ENCODE results near the gene TCERG1.

TCERG1 gene

DNA sequence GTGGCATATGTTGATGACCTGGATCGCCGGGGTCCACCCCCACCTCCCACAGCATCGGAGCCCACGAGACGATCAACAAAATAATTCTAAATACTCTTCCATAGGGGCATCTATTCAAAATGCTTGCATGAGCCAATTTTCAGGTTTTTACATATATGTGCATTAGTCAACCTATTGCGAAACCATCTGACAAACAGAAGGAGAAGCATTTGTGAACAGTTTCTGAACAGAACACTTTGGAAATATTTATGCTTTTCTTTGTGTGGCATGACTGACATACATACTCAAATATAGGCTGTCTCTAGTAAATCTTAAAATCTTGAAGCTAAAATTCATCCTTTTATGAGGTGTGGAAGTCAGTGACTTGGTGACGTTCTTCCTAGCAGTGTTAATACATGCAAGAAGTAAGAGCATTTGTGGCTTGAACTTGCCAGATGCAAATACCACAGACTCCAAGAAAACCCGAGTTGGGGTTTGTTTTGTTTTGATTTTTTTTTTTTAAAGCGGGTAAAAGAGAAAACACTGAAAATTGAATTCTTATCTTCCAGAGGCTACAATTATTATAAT lies 63.5 kb downstream of the TCERG1 start:
- Histone ChIP-seq H3K27me3 (ENCODE audit: control insufficient read depth, insufficient read depth, low read length) (no peaks in the 10 kb centered on the region), H3K9me3 (ENCODE audit: control insufficient read depth, low read length) (no peaks in the 10 kb centered on the region), H3K36me3 (ENCODE audit: control insufficient read depth, insufficient read depth, low read length) (no peaks in the 10 kb centered on the region), H3K4me3 (ENCODE audit: low read length) (no peak overlapping the region), H3K9ac (ENCODE audit: low read length) (no peak overlapping the region), H3K4me1 (ENCODE audit: control insufficient read depth, insufficient read depth, low read length) (no peaks in the 10 kb centered on the region)

GRCh38 chr5:146513462-146513861 lies 66.3 kb downstream of the TCERG1 start:
- Histone ChIP-seq H3K9ac (ENCODE audit: low read length) (no peak overlapping the region), H3K9me3 (ENCODE audit: control insufficient read depth, low read length) (no peaks in the 10 kb centered on the region), H3K4me1 (ENCODE audit: control insufficient read depth, insufficient read depth, low read length) (no peaks in the 10 kb centered on the region), H3K36me3 (ENCODE audit: control insufficient read depth, insufficient read depth, low read length) (no peaks in the 10 kb centered on the region), H3K27me3 (ENCODE audit: control insufficient read depth, insufficient read depth, low read length) (no peaks in the 10 kb centered on the region), H3K4me3 (ENCODE audit: low read length) (no peak overlapping the region)

DNA sequence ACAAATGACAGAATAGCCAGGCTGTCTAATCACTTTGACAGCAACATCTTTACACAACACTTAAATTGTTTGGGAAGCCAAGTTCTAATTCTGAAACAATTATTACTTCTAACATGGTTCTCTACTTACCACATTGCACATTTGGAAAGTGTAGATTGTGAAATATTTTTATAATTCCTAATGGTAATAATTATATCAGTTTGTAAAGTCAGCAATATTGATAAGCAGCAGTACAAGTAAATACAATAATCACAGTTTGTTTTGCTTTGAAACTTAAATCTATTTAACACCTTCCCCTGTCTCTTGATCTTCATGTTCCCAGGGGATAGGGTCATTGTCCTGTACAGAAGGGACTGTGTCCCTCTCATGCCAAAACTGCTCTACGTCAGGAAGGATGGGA lies 67.4 kb downstream of the TCERG1 start:
- Histone ChIP-seq H3K9ac (ENCODE audit: low read length) (no peak overlapping the region), H3K4me1 (ENCODE audit: control insufficient read depth, insufficient read depth, low read length) (no peaks in the 10 kb centered on the region), H3K9me3 (ENCODE audit: control insufficient read depth, low read length) (no peaks in the 10 kb centered on the region), H3K36me3 (ENCODE audit: control insufficient read depth, insufficient read depth, low read length) (no peaks in the 10 kb centered on the region), H3K27me3 (ENCODE audit: control insufficient read depth, insufficient read depth, low read length) (no peaks in the 10 kb centered on the region), H3K4me3 (ENCODE audit: low read length) (no peak overlapping the region)

DNA sequence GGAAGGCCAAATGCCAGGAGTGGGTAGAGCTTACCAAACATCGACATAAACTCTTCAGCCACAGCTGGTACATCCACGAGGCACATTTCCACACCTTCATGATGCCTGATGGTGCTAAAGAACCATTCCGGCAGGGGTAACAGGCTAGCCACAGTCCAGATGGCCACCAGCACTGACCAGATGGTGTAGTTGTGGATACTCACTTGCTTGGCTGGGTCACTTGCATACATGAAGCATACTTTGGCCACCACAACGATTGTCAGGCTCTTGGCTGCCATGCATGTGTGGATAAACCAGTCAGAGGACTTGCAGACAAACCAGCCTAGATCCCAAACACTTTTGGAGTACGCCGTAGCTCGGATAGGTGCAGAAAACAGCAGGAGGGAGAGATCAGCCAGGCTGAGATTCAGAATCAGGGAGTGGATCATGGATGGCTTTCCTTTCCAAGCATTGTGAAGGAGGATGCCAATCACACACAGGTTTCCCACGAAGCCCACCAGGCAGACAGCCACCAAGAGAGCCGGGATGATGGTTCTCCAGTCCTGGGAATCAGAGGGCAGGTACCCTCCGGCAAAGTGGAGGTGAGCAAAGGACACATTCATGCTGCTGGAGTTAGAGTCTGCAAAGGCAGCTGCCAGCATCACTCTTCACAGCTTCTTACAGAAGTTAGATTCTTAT lies 68.5 kb downstream of the TCERG1 start:
- no peaks in the 10 kb centered on the region for H3K4me1 ChIP-seq (ENCODE audit: control insufficient read depth, insufficient read depth, low read length)
- H3K36me3 ChIP-seq (ENCODE audit: control insufficient read depth, insufficient read depth, low read length): no peaks in the 10 kb centered on the region
- H3K9me3 ChIP-seq (ENCODE audit: control insufficient read depth, low read length): no peaks in the 10 kb centered on the region
- H3K4me3 ChIP-seq (ENCODE audit: low read length): no peak overlapping the region
- no peaks in the 10 kb centered on the region for H3K27me3 ChIP-seq (ENCODE audit: control insufficient read depth, insufficient read depth, low read length)
- no peak overlapping the region for H3K9ac ChIP-seq (ENCODE audit: low read length)

DNA sequence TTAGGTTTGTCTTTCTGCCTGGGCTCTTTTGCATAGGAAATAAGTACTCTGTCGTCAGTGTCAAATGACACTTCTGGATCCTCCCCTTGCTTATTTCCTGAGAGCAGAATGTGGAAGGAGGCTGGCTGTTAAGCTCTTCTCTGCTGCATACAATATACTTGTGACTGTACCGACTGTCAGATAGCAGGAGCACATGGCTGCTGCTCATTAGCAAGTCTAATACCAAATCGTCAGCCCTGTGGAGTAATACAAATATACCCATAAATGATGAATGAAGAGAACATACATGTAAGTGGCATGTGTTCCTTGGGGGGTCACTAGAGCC lies 69.0 kb downstream of the TCERG1 start, which contains the start of gene GPR151:
GPR151 (minus strand) TSS at position 40 of the 325 bp plus-strand sequence. CDS start 77 bp downstream, outside the sequence.
- H3K4me1 ChIP-seq (ENCODE audit: control insufficient read depth, insufficient read depth, low read length): no peaks in the 10 kb centered on the region
- no peaks in the 10 kb centered on the region for H3K27me3 ChIP-seq (ENCODE audit: control insufficient read depth, insufficient read depth, low read length)
- no peak within 1 kb of the TSS for H3K9ac ChIP-seq (ENCODE audit: low read length)
- no peaks in the 10 kb centered on the region for H3K36me3 ChIP-seq (ENCODE audit: control insufficient read depth, insufficient read depth, low read length)
- no peak within 1 kb of the TSS for H3K4me3 ChIP-seq (ENCODE audit: low read length)
- H3K9me3 ChIP-seq (ENCODE audit: control insufficient read depth, low read length): no peaks in the 10 kb centered on the region

DNA sequence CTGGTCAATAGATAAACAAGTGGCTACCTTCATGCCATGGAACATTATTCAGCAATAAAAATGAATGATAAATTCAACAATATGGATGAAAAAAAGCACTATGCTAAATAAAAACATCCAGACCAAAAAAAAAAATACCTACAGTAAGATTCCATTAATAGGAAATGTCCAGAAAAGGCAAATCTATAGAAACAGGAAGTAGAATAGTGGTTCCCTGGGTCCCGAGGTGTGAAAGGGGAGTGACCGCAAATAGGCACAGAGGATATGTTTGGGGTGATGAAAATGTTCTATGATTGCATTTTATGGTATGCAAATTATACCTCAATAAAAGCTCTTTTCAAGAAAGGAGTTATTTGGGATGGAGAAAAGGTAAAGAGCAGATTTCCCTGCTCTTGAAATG lies 72.4 kb downstream of the TCERG1 start:
- H3K27me3 ChIP-seq (ENCODE audit: control insufficient read depth, insufficient read depth, low read length): no peaks in the 10 kb centered on the region
- H3K36me3 ChIP-seq (ENCODE audit: control insufficient read depth, insufficient read depth, low read length): no peaks in the 10 kb centered on the region
- H3K4me3 ChIP-seq (ENCODE audit: low read length): no peak overlapping the region
- no peak overlapping the region for H3K9ac ChIP-seq (ENCODE audit: low read length)
- no peaks in the 10 kb centered on the region for H3K9me3 ChIP-seq (ENCODE audit: control insufficient read depth, low read length)
- no peaks in the 10 kb centered on the region for H3K4me1 ChIP-seq (ENCODE audit: control insufficient read depth, insufficient read depth, low read length)

- H3K36me3 ChIP-seq (ENCODE audit: control insufficient read depth, insufficient read depth, low read length): no peaks in the 10 kb centered on the region
- no peak overlapping the region for H3K9ac ChIP-seq (ENCODE audit: low read length)
- H3K4me3 ChIP-seq (ENCODE audit: low read length): no peak overlapping the region
- H3K27me3 ChIP-seq (ENCODE audit: control insufficient read depth, insufficient read depth, low read length): no peaks in the 10 kb centered on the region
- no peaks in the 10 kb centered on the region for H3K9me3 ChIP-seq (ENCODE audit: control insufficient read depth, low read length)
- H3K4me1 ChIP-seq (ENCODE audit: control insufficient read depth, insufficient read depth, low read length): no peaks in the 10 kb centered on the region
These were observed 73.6 kb downstream of the TCERG1 start for GRCh38 chr5:146520731-146521130.

GRCh38 chr5:146521403-146522106 lies 74.4 kb downstream of the TCERG1 start:
- no peak overlapping the region for H3K4me3 ChIP-seq (ENCODE audit: low read length)
- no peak overlapping the region for H3K9ac ChIP-seq (ENCODE audit: low read length)
- H3K4me1 ChIP-seq (ENCODE audit: control insufficient read depth, insufficient read depth, low read length): no peaks in the 10 kb centered on the region
- H3K27me3 ChIP-seq (ENCODE audit: control insufficient read depth, insufficient read depth, low read length): no peaks in the 10 kb centered on the region
- no peaks in the 10 kb centered on the region for H3K9me3 ChIP-seq (ENCODE audit: control insufficient read depth, low read length)
- no peaks in the 10 kb centered on the region for H3K36me3 ChIP-seq (ENCODE audit: control insufficient read depth, insufficient read depth, low read length)

- H3K9ac ChIP-seq (ENCODE audit: low read length): no peak overlapping the region
- H3K27me3 ChIP-seq (ENCODE audit: control insufficient read depth, insufficient read depth, low read length): no peaks in the 10 kb centered on the region
These were observed 76.6 kb downstream of the TCERG1 start for GRCh38 chr5:146523698-146524097.

DNA sequence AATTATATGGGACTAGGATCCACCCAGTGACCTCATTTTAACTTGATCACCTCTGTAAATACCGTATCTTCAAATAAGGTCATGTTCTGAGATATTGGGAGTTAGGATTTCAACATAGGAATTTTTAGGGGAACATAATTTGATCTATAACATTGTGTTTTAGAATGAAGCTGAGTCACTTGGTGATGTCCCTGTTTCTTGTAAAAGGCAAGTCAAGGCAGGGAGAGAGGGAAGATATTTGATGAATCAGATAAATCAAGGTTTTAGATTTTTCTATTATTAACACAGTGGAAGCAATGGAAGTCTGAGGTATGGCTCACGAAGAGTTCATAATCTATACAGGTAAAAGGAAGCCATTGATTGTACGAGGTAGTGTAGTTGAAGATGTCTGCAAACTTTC lies 80.7 kb downstream of the TCERG1 start:
- Histone ChIP-seq H3K4me1 (ENCODE audit: control insufficient read depth, insufficient read depth, low read length) (no peaks in the 10 kb centered on the region), H3K36me3 (ENCODE audit: control insufficient read depth, insufficient read depth, low read length) (no peaks in the 10 kb centered on the region), H3K9ac (ENCODE audit: low read length) (no peak overlapping the region), H3K27me3 (ENCODE audit: control insufficient read depth, insufficient read depth, low read length) (no peaks in the 10 kb centered on the region), H3K9me3 (ENCODE audit: control insufficient read depth, low read length) (no peaks in the 10 kb centered on the region), H3K4me3 (ENCODE audit: low read length) (no peak overlapping the region)

More at GRCh38 chr5:146523698-146524097, 76.6 kb downstream of the TCERG1 start:
- Histone ChIP-seq H3K9me3 (ENCODE audit: control insufficient read depth, low read length) (no peaks in the 10 kb centered on the region), H3K4me3 (ENCODE audit: low read length) (no peak overlapping the region), H3K36me3 (ENCODE audit: control insufficient read depth, insufficient read depth, low read length) (no peaks in the 10 kb centered on the region), H3K4me1 (ENCODE audit: control insufficient read depth, insufficient read depth, low read length) (no peaks in the 10 kb centered on the region)

DNA sequence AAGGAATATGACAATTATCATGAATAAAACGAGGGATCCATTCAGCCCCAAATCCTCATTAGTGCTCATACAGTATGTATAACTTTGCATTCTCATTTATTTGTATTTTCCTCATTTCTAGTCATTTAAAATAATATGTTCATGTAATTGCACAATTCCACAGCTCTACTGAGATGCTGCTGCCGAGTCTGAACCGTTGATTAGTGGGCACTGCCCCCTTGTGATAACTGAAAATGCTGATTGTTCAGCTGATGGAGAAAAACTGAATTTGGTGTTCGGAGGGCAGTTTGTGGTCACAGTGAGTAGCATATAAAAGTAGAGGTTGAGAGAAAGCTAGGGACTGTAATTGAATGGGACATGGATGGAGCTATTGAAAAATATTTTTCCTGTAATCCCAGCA lies 81.1 kb downstream of the TCERG1 start:
- H3K27me3 ChIP-seq (ENCODE audit: control insufficient read depth, insufficient read depth, low read length): no peaks in the 10 kb centered on the region
- H3K4me1 ChIP-seq (ENCODE audit: control insufficient read depth, insufficient read depth, low read length): no peaks in the 10 kb centered on the region
- no peak overlapping the region for H3K4me3 ChIP-seq (ENCODE audit: low read length)
- H3K9me3 ChIP-seq (ENCODE audit: control insufficient read depth, low read length): no peaks in the 10 kb centered on the region
- H3K9ac ChIP-seq (ENCODE audit: low read length): no peak overlapping the region
- no peaks in the 10 kb centered on the region for H3K36me3 ChIP-seq (ENCODE audit: control insufficient read depth, insufficient read depth, low read length)

GRCh38 chr5:146529984-146530383 lies 82.9 kb downstream of the TCERG1 start:
- no peak overlapping the region for H3K9ac ChIP-seq (ENCODE audit: low read length)
- no peaks in the 10 kb centered on the region for H3K4me1 ChIP-seq (ENCODE audit: control insufficient read depth, insufficient read depth, low read length)
- H3K36me3 ChIP-seq (ENCODE audit: control insufficient read depth, insufficient read depth, low read length): no peaks in the 10 kb centered on the region
- H3K27me3 ChIP-seq (ENCODE audit: control insufficient read depth, insufficient read depth, low read length): no peaks in the 10 kb centered on the region
- H3K4me3 ChIP-seq (ENCODE audit: low read length): no peak overlapping the region
- no peaks in the 10 kb centered on the region for H3K9me3 ChIP-seq (ENCODE audit: control insufficient read depth, low read length)
